GM18951 (cell line): Measurements from ENCODE around the gene TAF11L2.

ENCODE experiments used
- POLR2A ChIP-seq: IDR thresholded peaks from 4 replicates; pipeline ENCODE4 v1.6.1; 2011; ENCODE audit warnings: mild to moderate bottlenecking; ENCODE audit not compliant: insufficient read length, insufficient read depth; ENCODE audit errors: extremely low read depth
- in situ Hi-C: fragments of 300-500 bp; cut with MboI; formaldehyde crosslinking; loops from one replicate; pipeline ENCODE4 v1.12.0; 2022; ENCODE audit warnings: low sequenced_read_pairs, mixed read lengths, inconsistent platforms; ENCODE audit not compliant: unreplicated experiment

Gene TAF11L2

DNA sequence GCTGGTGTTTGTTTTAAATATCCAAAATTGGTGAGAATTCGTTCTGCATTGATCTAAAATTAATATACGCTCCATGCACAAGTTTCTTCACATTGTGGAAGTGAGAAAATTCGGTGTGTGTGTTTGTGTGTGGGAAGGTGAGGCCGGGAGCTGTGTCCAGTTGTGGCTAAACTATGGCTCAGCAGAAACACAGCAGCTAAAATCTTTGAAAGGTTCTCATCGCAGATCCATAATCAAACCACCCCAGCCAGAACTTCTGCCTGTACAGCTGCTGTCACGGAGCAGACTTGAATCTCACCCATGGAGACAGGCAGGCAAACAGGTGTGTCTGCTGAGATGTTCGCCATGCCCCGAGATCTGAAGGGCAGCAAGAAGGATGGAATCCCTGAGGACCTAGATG lies at the start of gene TAF11L2:
Gene TAF11L2, plus strand, starts transcription at position 301 of the 400 bp plus-strand sequence.
- in situ Hi-C loops: loop anchor here (25.0 kb wide), 1 partner anchor 814 kb away; no protein-coding TSS in a partner anchor

DNA sequence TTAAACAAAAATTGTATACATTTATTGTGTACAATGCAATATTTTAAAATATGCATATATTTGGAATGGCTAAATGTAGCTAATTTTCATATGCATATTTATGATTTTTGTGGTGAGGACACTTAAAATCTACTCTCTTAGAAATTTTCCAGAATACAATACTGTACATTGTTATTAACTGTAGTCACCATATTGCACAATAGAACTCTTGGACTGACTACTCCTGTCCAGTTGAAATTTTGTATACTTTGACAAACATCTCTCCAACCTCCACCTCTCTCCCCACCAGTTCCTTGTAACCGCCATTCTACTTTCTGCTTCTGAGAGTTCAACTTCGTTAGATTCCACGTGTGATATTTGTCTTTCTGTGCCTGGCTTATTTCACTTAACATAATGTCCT lies 49.2 kb upstream of the TAF11L2 start:
- in situ Hi-C loops: no loop called here
- no peak for TF ChIP-seq POLR2A

DNA sequence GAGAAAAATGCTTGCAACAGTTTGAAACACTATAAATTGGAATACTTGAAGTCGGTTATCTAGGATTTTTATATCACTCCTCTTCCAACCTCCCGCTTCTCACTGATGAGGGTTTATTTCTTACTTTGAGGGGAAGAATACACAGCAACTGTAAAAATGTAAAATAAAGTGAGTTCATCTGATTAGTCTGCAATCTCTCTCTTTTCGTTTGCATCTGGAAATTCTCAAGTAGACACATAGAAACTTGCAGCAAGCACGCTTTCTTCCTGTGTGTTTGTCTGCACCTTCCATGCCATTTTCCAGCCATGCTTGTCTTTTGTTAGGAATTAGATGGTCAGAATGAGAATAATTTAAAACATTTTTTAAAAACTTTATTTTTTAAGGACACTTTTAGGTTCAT lies 45.1 kb upstream of the TAF11L2 start:
- in situ Hi-C loops: no loop called here
- TF ChIP-seq POLR2A: no peak

DNA sequence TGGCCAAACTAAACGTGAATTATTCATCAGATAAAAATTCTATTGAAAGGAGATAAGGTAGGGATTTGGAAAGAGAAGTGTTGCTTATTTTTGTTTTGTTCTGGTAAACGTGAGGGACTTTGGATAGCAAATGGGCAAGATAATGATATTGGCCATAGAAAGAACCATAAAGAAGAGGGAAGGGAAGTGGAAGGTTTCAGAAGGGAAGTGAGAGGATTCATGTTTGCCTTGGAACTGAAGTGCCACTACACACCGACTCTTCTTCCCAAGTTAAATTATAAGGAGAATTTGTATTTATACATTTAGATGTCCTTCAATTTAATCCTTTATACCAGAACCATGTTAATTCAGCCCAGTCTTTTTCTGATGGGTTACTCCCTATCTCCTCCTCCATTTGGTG lies 42.1 kb upstream of the TAF11L2 start:
- in situ Hi-C loops: no loop called here
- TF ChIP-seq POLR2A: no peak

DNA sequence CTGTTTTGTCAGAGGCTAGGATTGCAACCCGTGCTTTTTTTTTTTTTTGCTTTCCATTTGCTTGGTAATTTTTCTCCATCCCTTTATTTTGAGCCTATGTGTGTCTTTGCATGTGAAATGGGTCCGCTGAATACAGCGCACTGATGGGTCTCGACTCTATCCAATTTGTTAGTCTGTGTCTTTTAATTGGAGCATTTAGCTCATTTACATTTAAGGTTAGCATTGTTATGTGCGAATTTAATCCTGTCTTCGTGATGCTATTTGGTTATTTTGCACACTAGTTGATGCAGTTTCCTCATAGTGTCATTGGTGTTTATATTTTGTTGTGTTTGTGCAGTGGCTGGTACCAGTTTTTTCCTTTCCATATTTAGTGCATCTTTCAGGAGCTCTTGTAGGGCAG lies 36.2 kb upstream of the TAF11L2 start:
- in situ Hi-C loops: no loop called here
- TF ChIP-seq POLR2A: no peak

DNA sequence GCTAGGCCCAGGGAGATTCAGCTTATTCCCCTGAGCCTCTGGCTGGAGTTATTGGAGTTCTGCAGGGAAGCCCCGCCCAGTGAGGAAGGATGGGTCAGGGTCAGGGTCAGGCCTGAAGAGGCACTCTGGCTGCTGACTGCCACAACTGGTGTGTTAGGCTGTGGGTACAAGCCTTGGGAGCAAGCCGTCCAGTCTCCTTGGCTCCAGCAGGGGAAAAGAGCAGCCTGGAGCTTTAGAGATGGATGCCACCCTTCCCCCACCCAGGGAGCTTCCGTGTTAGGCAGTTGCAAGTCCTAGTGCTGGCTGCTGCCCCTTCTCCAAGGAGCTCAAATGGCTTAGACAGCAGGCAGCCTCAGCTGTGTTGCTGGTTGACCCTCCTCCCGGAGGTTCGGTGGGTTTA lies 34.4 kb upstream of the TAF11L2 start:
- in situ Hi-C loops: no loop called here
- no peak for TF ChIP-seq POLR2A

DNA sequence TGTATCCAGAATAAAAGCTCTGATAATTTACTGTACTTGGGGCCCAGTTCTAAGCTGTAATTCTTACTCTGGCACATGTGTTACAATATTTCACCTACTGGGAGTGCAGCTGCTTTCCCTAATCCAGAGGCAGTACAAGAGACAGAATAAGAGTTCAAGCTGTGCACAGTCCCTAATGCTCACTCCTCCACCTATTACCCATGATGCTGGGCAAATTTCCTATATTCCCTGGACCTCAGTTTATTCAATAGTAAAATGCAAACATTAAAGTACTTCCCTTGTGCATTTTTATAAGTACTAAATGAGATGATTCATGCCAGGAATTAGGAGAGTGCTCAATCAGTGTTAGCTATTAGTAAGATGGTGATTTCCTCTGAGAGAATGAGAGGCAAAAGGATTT lies 28.0 kb upstream of the TAF11L2 start:
- TF ChIP-seq POLR2A: no peak
- in situ Hi-C loops: no loop called here

DNA sequence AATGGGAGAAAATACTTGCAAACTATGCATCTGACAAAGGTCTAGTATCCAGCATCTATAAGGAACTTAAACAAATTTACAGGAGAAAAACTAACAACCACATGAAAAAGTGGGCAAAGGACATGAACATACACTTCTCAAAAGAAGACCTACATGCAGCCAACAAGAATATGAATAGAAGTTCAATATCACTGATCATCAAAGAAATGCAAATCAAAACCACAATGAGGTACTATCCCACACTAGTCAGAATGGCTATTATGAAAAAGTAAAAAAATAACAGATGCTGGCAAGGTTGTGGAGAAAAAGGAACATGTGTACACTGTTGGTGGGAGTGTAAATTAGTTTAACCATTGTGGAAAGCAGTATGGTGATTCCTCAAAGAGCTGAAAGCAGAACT lies 23.0 kb upstream of the TAF11L2 start:
- in situ Hi-C loops: loop anchor here (25.0 kb wide), 1 partner anchor 837 kb away; no protein-coding TSS in a partner anchor

DNA sequence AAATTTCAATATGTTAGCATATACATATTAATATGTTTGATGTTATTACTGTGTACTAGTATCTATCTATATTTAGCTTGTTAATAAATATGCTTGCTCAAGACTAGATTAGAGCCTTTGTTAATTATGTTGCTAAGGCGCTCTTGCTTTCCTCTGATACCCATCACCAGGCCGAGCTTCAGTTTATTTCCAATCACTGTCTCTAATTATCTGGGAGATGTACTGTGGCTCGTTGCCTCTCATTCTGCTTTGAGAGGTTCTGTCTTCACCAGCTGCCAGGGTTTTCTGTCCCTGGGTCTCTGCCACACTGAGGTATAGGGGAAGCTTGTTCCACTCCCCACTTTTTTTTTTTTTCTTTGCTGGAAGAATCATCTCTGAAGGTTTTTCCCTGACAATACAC lies 21.0 kb upstream of the TAF11L2 start:
- in situ Hi-C loops: loop anchor here (25.0 kb wide), 1 partner anchor 835 kb away; no protein-coding TSS in a partner anchor
- no peak for TF ChIP-seq POLR2A

DNA sequence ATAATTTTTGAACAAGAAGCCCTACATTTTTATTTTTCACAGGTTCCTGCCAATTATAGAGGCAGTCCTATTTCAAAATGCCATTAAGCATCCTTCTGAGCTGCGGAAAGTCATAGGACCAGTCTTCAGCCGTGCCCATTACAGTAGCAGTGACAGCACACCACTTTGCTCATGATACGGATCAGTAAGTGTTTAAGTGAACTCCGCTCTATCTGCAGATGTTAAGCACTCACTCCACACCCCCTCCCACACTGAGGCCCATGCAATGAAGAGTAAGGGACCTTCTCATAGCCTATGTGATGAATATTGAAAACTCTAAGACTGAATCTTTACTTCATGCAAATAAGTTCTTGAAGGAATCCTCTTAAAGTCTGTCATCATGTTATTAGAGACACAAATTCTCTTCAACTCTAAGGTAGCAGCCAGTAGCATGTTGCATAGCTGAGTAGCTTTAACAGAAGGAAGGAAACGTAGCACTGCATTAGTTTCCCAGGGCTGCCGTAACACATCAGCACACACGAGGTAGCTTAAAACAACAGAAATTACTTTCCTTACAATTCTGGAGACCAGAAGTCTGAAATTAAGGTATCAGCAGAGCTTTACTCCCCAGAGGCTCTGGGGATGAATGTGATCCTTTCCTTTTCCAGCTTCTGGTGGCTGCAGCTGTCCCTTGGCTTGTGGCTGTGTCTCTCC lies 20.3 kb upstream of the TAF11L2 start:
- no peak for TF ChIP-seq POLR2A
- in situ Hi-C loops: loop anchor here (25.0 kb wide), 1 partner anchor 835 kb away; no protein-coding TSS in a partner anchor

DNA sequence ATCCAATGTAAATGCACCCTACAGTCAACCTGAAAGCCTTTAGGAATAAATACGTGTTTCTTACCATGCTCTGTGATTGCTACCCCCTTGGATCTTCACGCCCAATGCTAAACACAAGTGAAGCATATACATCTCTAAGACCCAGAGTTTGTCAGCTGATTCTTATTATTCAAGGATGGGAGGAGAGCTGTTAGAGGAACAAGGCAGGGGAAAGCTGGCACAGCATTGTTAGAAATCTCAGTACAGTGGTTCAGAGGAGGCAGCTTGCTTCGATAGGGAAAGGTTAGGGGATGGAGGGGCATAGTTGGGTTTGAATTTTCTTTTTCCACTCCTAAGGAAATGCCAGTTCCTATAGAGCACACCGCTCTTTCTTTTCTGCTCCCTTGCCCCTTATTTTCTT lies 16.7 kb upstream of the TAF11L2 start:
- in situ Hi-C loops: loop anchor here (25.0 kb wide), 1 partner anchor 831 kb away; no protein-coding TSS in a partner anchor
- no peak for TF ChIP-seq POLR2A

DNA sequence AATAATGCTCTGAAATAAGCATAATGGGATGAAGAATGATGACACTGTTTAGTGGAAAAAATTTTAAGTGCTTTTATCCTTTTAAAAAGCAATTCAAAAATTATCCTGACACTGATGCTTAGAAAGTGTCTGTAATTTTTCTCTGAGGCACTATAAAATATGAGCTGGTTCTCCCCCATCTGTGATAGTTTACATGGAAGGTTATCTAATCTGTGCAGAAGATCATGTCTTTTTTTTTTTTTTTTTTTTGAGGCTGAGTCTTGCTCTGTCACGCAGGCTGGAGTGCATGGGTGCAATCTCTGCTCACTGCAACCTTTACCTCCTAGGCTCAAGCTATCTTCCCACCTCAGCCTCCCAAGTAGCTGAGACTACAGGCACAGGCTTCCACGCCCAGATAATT lies 15.2 kb upstream of the TAF11L2 start:
- TF ChIP-seq POLR2A: no peak
- in situ Hi-C loops: loop anchor here (25.0 kb wide), 1 partner anchor 830 kb away; no protein-coding TSS in a partner anchor

DNA sequence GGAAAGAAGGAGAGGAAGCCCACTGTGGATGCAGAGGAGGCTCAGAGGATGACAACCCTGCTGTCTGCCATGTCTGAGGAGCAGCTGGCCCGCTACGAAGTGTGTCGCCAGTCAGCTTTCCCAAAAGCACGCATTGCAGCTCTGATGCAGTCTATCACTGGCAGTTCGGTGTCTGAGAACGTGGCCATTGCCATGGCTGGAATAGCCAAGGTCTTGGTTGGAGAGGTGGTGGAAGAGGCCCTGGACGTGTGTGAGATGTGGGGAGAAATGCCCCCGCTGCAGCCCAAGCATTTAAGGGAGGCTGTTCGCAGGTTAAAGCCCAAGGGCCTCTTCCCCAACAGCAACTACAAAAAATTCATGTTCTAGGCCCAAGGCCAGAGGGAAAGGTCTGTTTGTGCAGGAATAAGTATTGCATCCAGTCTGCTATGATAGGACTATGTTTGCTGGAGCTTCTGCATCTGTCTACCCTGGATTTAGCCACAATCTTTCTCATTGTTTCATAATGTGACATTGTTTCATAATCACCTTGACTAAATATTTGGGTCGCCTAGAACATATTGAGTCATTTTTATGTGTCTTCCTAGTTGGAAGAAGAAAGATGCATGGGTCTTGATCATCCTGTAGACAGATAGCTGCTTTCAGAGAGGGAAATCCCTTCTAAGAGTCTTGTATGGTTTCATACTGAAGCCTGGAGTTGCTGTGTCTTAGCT lies 11.4 kb upstream of the TAF11L2 start:
- in situ Hi-C loops: loop anchor here (25.0 kb wide), 1 partner anchor 826 kb away; no protein-coding TSS in a partner anchor

DNA sequence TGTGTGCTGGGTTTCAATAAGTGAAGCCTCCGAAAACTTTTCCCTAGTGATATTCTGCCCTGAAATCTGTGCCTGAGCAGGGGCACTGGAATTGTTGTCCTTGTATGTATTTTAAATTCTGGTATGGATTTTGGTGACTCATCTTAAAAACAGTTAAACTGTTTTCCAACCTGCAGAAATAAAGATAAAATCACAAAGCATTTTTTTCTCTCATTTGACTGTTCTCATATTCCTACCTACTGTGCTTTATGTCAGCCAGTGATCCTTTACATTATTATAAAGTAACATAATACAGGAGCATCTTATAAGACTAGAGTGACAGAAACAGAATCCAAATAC lies 10.9 kb upstream of the TAF11L2 start:
- in situ Hi-C loops: loop anchor here (25.0 kb wide), 1 partner anchor 825 kb away; no protein-coding TSS in a partner anchor
- TF ChIP-seq POLR2A: no peak

DNA sequence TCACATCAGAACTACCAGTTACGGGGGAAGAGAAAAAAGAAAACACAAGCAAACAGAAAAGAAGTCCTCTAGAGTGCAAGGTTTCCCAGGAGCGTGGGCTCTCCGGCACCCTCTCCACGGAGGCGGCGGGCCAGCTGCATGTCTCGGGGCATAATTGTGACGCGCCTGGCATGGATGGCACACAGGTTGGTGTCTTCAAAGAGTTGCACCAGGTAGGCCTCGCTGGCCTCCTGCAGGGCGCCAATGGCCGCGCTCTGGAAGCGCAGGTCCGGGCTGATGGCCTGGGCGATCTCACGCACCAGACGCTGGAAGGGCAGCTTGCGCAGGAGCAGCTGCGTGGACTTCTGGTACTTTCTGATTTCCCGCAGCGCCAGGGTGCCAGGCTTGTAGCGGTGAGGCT lies 6.8 kb upstream of the TAF11L2 start:
- in situ Hi-C loops: loop anchor here (25.0 kb wide), 1 partner anchor 821 kb away; no protein-coding TSS in a partner anchor
